Uterus (tissue), 4 donors: ENCODE data around the gene TBL1X. TPM values are rescaled to one million over a fixed set of nuclear protein-coding genes. Genes with fewer than 3 reads are reported as not detected.

Source experiments
- DNase-seq, 2 donors: peaks; one replicate each; pipeline ENCODE4 v3.0.0-alpha.2; 2019 to 2020
- H3K27ac ChIP-seq, 2 donors: fragments of 200-600 bp; sonication (generic); 1 replicate in 1 of 2; 2 replicates in 1 of 2; pipeline ENCODE4 v1.5.1; 2016 to 2018
- H3K27me3 ChIP-seq, 2 donors: fragments of 200-600 bp; sonication (generic); one replicate each; pipeline ENCODE4 v1.5.1; 2018 to 2019; ENCODE audit warnings: control low read depth in 1 of 2
- H3K36me3 ChIP-seq, 2 donors: fragments of 200-600 bp; sonication (generic); one replicate each; pipeline ENCODE4 v1.5.1; 2019; ENCODE audit warnings: control low read depth in 1 of 2
- H3K4me1 ChIP-seq, 2 donors: fragments of 200-600 bp; sonication (generic); one replicate each; pipeline ENCODE4 v1.5.1; 2018 to 2019; ENCODE audit warnings: control low read depth in 1 of 2
- H3K4me3 ChIP-seq, 2 donors: fragments of 200-600 bp; sonication (generic); 1 replicate in 1 of 2; 2 replicates in 1 of 2; pipeline ENCODE4 v1.5.1; 2018 to 2019; ENCODE audit warnings: mild to moderate bottlenecking in 1 of 2
- H3K9me3 ChIP-seq, 2 donors: fragments of 200-600 bp; sonication (generic); one replicate each; pipeline ENCODE4 v1.5.1; 2019; ENCODE audit warnings: control low read depth in 1 of 2
- POLR2A ChIP-seq, 2 donors: fragments of 450-650 bp; IDR thresholded peaks; one replicate each; pipeline ENCODE4 v1.6.1; 2016; ENCODE audit warnings: antibody characterized with exemption in 2 of 2, mild to moderate bottlenecking in 1 of 2, moderate library complexity in 1 of 2
- intact Hi-C: fragments of 100-400 bp; cut with DNase I; formaldehyde crosslinking; loops from one replicate; pipeline ENCODE4 v1.15.1; 2023; ENCODE audit warnings: low total_unique reads
- total RNA-seq, 4 donors: library from RNA; depleted of rRNA in 3 of 4; stranded (reverse); fragments of >200 nt in 3 of 4; gene quantifications; one replicate each; pipeline versions ENCODE4 v1.1.0 to v1.2.4, GENCODE V29; 2014 to 2023
- TF ChIP-seq, protein P1 (sequence below), 4 experiments: fragments of 200-600 bp in 2 of 4; fragments of 450-650 bp in 2 of 4; sonication (generic) in 2 of 4; IDR thresholded peaks; one replicate each; pipeline ENCODE4 v1.5.1; 2016 to 2019; ENCODE audit warnings: antibody characterized with exemption in 4 of 4, mild to moderate bottlenecking in 2 of 4, moderate library complexity in 1 of 4
- donor health status: DM: yes; HTN: yes; CAD: no.

TBL1X gene
- total RNA-seq, 4 donors from 2014 or later: 15.4 to 121 (median 47.7) TPM

DNA sequence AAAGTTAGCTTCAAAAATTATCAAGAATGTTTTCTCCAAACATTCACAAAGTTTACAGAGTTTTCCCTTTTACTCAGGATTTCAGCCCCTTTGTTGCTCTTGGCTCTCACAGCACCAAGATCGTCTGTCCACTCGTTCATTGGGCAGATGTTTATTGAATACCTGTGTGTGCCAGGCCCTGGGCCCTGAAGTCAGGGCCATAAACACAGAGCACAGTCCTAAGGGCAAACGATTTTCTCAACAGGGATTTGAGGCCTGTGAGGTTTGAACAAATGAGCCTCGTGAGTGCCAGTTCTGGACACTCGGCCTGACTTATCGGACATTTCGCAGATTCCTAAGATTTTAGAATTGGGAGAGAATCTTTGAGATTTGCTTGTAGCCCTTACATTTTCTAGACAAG is 142.1 kb downstream of the TBL1X start:
- no peak for DNase-seq
- H3K4me3 ChIP-seq: no peak overlapping the region
- no peak overlapping the region for H3K27ac ChIP-seq
- TF ChIP-seq, protein P1, sequence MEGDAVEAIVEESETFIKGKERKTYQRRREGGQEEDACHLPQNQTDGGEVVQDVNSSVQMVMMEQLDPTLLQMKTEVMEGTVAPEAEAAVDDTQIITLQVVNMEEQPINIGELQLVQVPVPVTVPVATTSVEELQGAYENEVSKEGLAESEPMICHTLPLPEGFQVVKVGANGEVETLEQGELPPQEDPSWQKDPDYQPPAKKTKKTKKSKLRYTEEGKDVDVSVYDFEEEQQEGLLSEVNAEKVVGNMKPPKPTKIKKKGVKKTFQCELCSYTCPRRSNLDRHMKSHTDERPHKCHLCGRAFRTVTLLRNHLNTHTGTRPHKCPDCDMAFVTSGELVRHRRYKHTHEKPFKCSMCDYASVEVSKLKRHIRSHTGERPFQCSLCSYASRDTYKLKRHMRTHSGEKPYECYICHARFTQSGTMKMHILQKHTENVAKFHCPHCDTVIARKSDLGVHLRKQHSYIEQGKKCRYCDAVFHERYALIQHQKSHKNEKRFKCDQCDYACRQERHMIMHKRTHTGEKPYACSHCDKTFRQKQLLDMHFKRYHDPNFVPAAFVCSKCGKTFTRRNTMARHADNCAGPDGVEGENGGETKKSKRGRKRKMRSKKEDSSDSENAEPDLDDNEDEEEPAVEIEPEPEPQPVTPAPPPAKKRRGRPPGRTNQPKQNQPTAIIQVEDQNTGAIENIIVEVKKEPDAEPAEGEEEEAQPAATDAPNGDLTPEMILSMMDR (IDR thresholded peaks at IDR 0.05): no peak
- TF ChIP-seq POLR2A (IDR thresholded peaks at IDR 0.05): no peak
- H3K9me3 ChIP-seq: no peaks in the 10 kb centered on the region
- intact Hi-C loops: no loop called here
- no peaks in the 10 kb centered on the region for H3K4me1 ChIP-seq
- H3K27me3 ChIP-seq: no peaks in the 10 kb centered on the region
- no peaks in the 10 kb centered on the region for H3K36me3 ChIP-seq

DNA sequence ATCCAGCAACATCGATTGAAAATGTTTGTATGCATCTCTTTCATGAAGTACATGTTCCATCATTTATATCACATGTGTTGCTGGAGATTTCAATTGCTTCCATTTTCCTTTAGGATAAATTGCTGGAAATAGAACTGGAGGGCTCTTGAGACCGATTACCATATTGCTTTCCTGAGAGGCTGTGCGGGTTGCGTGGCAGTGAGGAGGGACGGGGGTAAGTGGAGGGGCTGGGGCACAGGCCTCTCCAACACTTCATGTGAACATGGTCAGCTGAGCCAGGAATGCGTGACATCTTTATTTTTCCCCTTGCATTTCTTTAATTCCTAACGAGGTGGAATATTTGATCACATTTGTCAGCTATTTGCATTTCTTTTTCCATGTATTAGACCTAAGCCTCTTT is 144.6 kb downstream of the TBL1X start:
- no peaks in the 10 kb centered on the region for H3K36me3 ChIP-seq
- intact Hi-C loops: no loop called here
- H3K4me1 ChIP-seq: no peaks in the 10 kb centered on the region
- H3K27me3 ChIP-seq: no peaks in the 10 kb centered on the region
- H3K27ac ChIP-seq: no peak overlapping the region
- no peaks in the 10 kb centered on the region for H3K9me3 ChIP-seq
- H3K4me3 ChIP-seq: no peak overlapping the region
- TF ChIP-seq, protein P1 (IDR thresholded peaks at IDR 0.05): no peak
- TF ChIP-seq POLR2A (IDR thresholded peaks at IDR 0.05): no peak
- DNase-seq: no peak

DNA sequence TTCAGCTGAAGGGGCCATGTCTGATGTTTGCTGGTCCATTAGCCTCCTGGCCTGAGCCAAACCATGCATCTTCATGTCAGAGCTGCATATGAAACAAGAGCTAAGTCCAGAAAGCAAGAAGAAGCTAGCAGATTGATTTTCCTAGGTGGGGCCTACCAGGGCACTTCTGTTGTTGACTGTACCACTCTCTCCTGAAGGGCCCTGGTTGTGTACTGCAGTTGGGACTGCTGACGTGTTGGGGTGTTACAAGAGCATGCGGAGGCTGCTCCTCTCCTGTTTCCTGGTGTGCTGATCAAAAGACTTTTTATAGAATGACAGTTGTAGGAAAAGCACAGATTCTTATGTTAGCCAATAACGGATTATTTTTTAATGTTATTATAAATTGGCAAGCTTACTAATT is 145.1 kb downstream of the TBL1X start:
- H3K27ac ChIP-seq: no peak overlapping the region
- no peaks in the 10 kb centered on the region for H3K36me3 ChIP-seq
- no peaks in the 10 kb centered on the region for H3K4me1 ChIP-seq
- no peaks in the 10 kb centered on the region for H3K27me3 ChIP-seq
- TF ChIP-seq POLR2A (IDR thresholded peaks at IDR 0.05): no peak
- TF ChIP-seq, protein P1 (IDR thresholded peaks at IDR 0.05): no peak
- DNase-seq: no peak
- intact Hi-C loops: no loop called here
- H3K9me3 ChIP-seq: no peaks in the 10 kb centered on the region
- no peak overlapping the region for H3K4me3 ChIP-seq

DNA sequence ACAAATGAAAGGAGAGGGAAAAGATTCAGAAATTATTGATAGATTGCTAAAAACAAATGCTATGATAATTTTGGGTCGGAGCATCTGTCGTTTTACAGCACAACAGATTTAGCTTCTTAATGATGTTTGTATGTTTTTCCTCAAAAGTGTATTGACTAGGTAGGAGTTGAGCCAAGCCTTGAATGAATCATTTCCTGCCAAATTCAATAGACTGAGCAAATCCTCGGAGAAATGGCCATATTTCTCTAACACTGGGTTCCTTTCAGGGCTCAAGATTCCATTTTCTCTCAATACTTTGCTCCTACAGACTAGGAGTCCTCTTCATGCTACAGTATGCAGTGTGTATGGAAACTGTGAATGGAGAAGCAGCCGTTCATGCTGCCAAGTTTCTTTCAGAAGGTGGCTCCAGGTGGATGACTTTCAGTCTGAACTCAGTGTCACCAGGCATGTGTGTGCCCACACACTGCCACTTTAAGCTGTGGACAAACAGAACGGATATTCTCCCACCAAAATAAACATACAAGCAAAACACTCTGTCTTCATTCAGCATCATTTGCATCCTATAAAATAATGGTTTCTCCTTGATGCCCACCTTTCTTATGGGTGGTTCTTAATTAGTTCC is 146.0 kb downstream of the TBL1X start:
- H3K4me3 ChIP-seq: no peak overlapping the region
- no peaks in the 10 kb centered on the region for H3K4me1 ChIP-seq
- intact Hi-C loops: no loop called here
- no peak for DNase-seq
- no peaks in the 10 kb centered on the region for H3K9me3 ChIP-seq
- H3K27me3 ChIP-seq: no peaks in the 10 kb centered on the region
- H3K36me3 ChIP-seq: no peaks in the 10 kb centered on the region
- H3K27ac ChIP-seq: no peak overlapping the region
- TF ChIP-seq, protein P1 (IDR thresholded peaks at IDR 0.05): no peak
- no peak for TF ChIP-seq POLR2A (IDR thresholded peaks at IDR 0.05)

DNA sequence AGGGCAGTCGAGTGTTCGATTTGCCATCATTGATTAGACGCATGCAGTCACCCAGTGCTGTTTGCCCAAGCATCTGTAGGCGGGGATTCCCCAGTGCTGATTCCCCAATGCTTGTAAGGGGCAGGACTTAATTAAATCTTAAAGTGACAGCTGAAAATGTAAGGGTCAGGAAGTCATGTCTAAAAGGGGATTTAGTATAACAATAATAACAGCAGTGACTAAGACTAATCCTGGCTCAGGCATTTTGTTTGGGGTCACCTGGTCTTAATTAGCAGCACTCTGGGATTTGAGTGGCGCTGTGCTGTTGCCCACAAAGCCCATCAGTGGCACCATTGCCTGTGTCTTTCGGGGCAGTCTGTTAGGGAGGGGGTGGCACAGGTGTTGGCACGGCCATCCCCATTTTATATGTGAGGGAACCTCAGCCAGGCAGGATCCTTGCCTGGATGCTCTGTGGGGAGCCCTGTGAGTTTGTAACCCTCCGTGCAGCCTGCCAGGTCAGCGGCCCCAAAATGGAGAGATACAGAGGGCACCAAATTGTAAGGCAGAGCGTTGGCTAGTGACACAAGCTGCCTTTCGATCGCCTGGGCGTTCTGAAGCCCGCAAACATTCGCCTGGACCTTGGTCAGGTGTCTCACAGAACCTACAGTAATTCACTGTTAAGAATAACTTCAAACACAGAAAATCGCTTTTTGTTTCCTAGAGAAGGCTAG is 146.7 kb downstream of the TBL1X start:
- Histone ChIP-seq H3K27ac (no peak overlapping the region), H3K9me3 (no peaks in the 10 kb centered on the region), H3K4me3 (no peak overlapping the region), H3K4me1 (no peaks in the 10 kb centered on the region), H3K36me3 (no peaks in the 10 kb centered on the region), H3K27me3 (no peaks in the 10 kb centered on the region)
- DNase-seq: no peak
- TF ChIP-seq, protein P1 (IDR thresholded peaks at IDR 0.05): no peak
- no peak for TF ChIP-seq POLR2A (IDR thresholded peaks at IDR 0.05)
- intact Hi-C loops: no loop called here
